Measurements from ENCODE around the gene C11orf86.
"Not testable (repeated sequence)": the region's sequence is repeated elsewhere in the genome, so short reads cannot be mapped to it uniquely, and the experiment has no call there.

The C11orf86 gene

GRCh38 chr11:66974724-66975404, at the start of gene C11orf86:
Gene C11orf86, plus strand, starts transcription at chr11:66975304. Its CDS starts 59 bp downstream, at chr11:66975363.
- no peak for DNase-seq

- DNase-seq: no peak
Measured at GRCh38 chr11:66929753-66930152, 45.4 kb upstream of the C11orf86 start.

- no peak for DNase-seq
Measured at GRCh38 chr11:66932543-66932942, 42.6 kb upstream of the C11orf86 start.

GRCh38 chr11:66933531-66933930, 41.6 kb upstream of the C11orf86 start:
- no peak for DNase-seq

GRCh38 chr11:66934950-66935779, 39.9 kb upstream of the C11orf86 start:
- no peak for DNase-seq

GRCh38 chr11:66936311-66936711, 38.8 kb upstream of the C11orf86 start:
- DNase-seq: no peak

GRCh38 chr11:66937193-66937733, 37.8 kb upstream of the C11orf86 start:
- no peak for DNase-seq

- DNase-seq: no peak
Measured at GRCh38 chr11:66938582-66939135, 36.4 kb upstream of the C11orf86 start.

- DNase-seq: no peak
Measured at GRCh38 chr11:66950112-66950535, 25.0 kb upstream of the C11orf86 start.

GRCh38 chr11:66951135-66951534, 24.0 kb upstream of the C11orf86 start:
- DNase-seq: no peak

- DNase-seq: no peak
Measured at GRCh38 chr11:66951927-66952337, 23.2 kb upstream of the C11orf86 start.

- DNase-seq: no peak
Measured at GRCh38 chr11:66953081-66953833, 21.8 kb upstream of the C11orf86 start.

- DNase-seq: no peak
Measured at GRCh38 chr11:66956689-66957290, 18.3 kb upstream of the C11orf86 start.

GRCh38 chr11:66957971-66958231, 17.2 kb upstream of the C11orf86 start:
- no peak for DNase-seq

GRCh38 chr11:66958232-66958955, 16.7 kb upstream of the C11orf86 start, which contains the start of gene PC:
Gene PC, minus strand, starts transcription at chr11:66958383. Its CDS starts 86,224 bp downstream, at chr11:66872159.
- peak; percentile 72 to 98 for DNase-seq

- no peak for DNase-seq
Measured at GRCh38 chr11:66958956-66959274, 16.2 kb upstream of the C11orf86 start.

- not testable (repeated sequence) for DNase-seq
Measured at GRCh38 chr11:66961691-66962213, 13.4 kb upstream of the C11orf86 start.

- no peak for DNase-seq
Measured at GRCh38 chr11:66962247-66962646, 12.9 kb upstream of the C11orf86 start.

GRCh38 chr11:66962801-66963200, 12.3 kb upstream of the C11orf86 start:
- DNase-seq: no peak

GRCh38 chr11:66964495-66964894, 10.6 kb upstream of the C11orf86 start:
- DNase-seq: no peak

GRCh38 chr11:66966351-66966750, 8.8 kb upstream of the C11orf86 start:
- DNase-seq: no peak
